OCI-LY3 (cell line): ENCODE results near the gene JMY.

Experiments
- EZH2phosphoT487 ChIP-seq: fragments of 200-600 bp; shearing (Covaris generic); IDR thresholded peaks from 2 replicates; pipeline ENCODE4 v1.6.1; 2018; ENCODE audit warnings: antibody characterized with exemption, mixed run types, low read depth
- TF ChIP-seq, protein P1 (sequence below): fragments of 200-600, 300-600 bp; sonication (generic); IDR thresholded peaks from 2 replicates; pipeline ENCODE4 v1.5.1; 2014; ENCODE audit warnings: antibody characterized with exemption, low read length, low read depth

DNA sequence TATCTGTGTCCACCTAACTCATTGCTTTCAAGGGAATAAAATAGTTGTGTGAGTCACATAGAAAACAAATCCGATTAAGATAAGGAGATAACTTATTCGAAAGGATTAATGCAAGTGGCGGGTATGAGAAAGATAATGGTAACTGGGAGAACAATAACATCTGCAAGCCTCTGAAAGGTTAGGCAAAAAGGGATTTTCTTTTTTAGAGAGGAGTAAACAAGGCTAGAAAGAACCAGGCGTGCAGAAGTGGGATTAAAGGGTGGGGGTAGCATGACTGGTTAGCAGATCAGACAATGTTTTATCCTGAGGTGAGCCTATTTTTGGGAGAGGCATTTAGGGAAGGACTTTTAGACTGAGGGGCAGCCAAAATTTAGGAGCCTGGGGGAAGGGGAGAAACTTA lies 34.7 kb upstream of the JMY start:
- TF ChIP-seq, protein P1, sequence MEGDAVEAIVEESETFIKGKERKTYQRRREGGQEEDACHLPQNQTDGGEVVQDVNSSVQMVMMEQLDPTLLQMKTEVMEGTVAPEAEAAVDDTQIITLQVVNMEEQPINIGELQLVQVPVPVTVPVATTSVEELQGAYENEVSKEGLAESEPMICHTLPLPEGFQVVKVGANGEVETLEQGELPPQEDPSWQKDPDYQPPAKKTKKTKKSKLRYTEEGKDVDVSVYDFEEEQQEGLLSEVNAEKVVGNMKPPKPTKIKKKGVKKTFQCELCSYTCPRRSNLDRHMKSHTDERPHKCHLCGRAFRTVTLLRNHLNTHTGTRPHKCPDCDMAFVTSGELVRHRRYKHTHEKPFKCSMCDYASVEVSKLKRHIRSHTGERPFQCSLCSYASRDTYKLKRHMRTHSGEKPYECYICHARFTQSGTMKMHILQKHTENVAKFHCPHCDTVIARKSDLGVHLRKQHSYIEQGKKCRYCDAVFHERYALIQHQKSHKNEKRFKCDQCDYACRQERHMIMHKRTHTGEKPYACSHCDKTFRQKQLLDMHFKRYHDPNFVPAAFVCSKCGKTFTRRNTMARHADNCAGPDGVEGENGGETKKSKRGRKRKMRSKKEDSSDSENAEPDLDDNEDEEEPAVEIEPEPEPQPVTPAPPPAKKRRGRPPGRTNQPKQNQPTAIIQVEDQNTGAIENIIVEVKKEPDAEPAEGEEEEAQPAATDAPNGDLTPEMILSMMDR = no peak
- no peak for TF ChIP-seq EZH2phosphoT487
